HG02970 (cell line): ENCODE measurements around the gene BBS9.

Experiments used
- ATAC-seq: cut with Tn5 transposase; IDR thresholded peaks from one replicate; pipeline ENCODE4 v1.9.1; 2021; ENCODE audit warnings: mild to moderate bottlenecking, moderate library complexity, moderate number of reproducible peaks; ENCODE audit not compliant: unreplicated experiment, low FRiP score

BBS9 gene

GRCh38 chr7:33346055-33346454 lies 216.7 kb downstream of the BBS9 start:
- no peak for ATAC-seq

GRCh38 chr7:33350577-33350976 lies 221.2 kb downstream of the BBS9 start:
- no peak for ATAC-seq

- no peak for ATAC-seq
Measured at GRCh38 chr7:33351709-33352108, 222.3 kb downstream of the BBS9 start.

- no peak for ATAC-seq
Measured at GRCh38 chr7:33354201-33354600, 224.8 kb downstream of the BBS9 start.

GRCh38 chr7:33355386-33355785 lies 226.0 kb downstream of the BBS9 start:
- no peak for ATAC-seq

GRCh38 chr7:33356336-33356735 lies 227.0 kb downstream of the BBS9 start:
- no peak for ATAC-seq

GRCh38 chr7:33357846-33358245 lies 228.5 kb downstream of the BBS9 start:
- ATAC-seq: no peak

GRCh38 chr7:33369888-33370287 lies 240.5 kb downstream of the BBS9 start:
- no peak for ATAC-seq

GRCh38 chr7:33373195-33373594 lies 243.8 kb downstream of the BBS9 start:
- ATAC-seq: no peak

- no peak for ATAC-seq
Measured at GRCh38 chr7:33379891-33380525, 250.6 kb downstream of the BBS9 start.

GRCh38 chr7:33388332-33388731 lies 259.0 kb downstream of the BBS9 start:
- no peak for ATAC-seq

- no peak for ATAC-seq
Measured at GRCh38 chr7:33392148-33392547, 262.8 kb downstream of the BBS9 start.

- no peak for ATAC-seq
Measured at GRCh38 chr7:33393770-33394169, 264.4 kb downstream of the BBS9 start.

- no peak for ATAC-seq
Measured at GRCh38 chr7:33395340-33395739, 266.0 kb downstream of the BBS9 start.

- no peak for ATAC-seq
Measured at GRCh38 chr7:33399528-33400213, 270.3 kb downstream of the BBS9 start.

- no peak for ATAC-seq
Measured at GRCh38 chr7:33400214-33400538, 270.8 kb downstream of the BBS9 start.

- no peak for ATAC-seq
Measured at GRCh38 chr7:33410266-33410665, 280.9 kb downstream of the BBS9 start.

GRCh38 chr7:33411020-33411419 lies 281.7 kb downstream of the BBS9 start:
- ATAC-seq: no peak

- no peak for ATAC-seq
Measured at GRCh38 chr7:33412331-33412730, 283.0 kb downstream of the BBS9 start.

- no peak for ATAC-seq
Measured at GRCh38 chr7:33418251-33418701, 288.9 kb downstream of the BBS9 start.

- ATAC-seq: no peak
Measured at GRCh38 chr7:33420311-33420940, 291.1 kb downstream of the BBS9 start.

GRCh38 chr7:33421429-33421828 lies 292.1 kb downstream of the BBS9 start:
- no peak for ATAC-seq
